ENCODE measurements around the gene DLEC1. TPM values are rescaled to one million over a fixed set of nuclear protein-coding genes. Genes with fewer than 3 reads are reported as not detected.

Gene DLEC1
- total and polyA plus RNA-seq, 2 experiments from 2014 or later = 0.31 to 0.66 TPM

GRCh38 chr3:38112378-38112761 is 73.4 kb downstream of the DLEC1 start:
- Histone ChIP-seq H3K4me1 (ENCODE audit: insufficient read depth) (no peaks in the 10 kb centered on the region), H3K36me3 (ENCODE audit: insufficient read depth) (no peaks in the 10 kb centered on the region), H3K9me2 (ENCODE audit: insufficient read depth) (no peaks in the 10 kb centered on the region), H2AFZ (no peak overlapping the region), H3K27me3 (ENCODE audit: insufficient read depth) (no peaks in the 10 kb centered on the region), H3K4me2 (no peak overlapping the region), H3F3A (replicated peaks; ENCODE audit: low read depth) (no peaks in the 10 kb centered on the region), H3K27ac (ENCODE audit: low read depth) (no peak overlapping the region), H3K79me2 (replicated peaks; ENCODE audit: insufficient read depth) (no peaks in the 10 kb centered on the region), H3K4me3 (no peak overlapping the region), H4K20me1 (replicated peaks; ENCODE audit: insufficient read depth) (no peaks in the 10 kb centered on the region; the same call in 1 of the 2 replicates)
- Mint-ChIP-seq H3K36me3 (ENCODE audit: low read depth) (no peaks in the 10 kb centered on the region), H3K27me3 (ENCODE audit: insufficient read depth, low read depth, poor library complexity) (peaks cover 16% of the 10 kb centered on the region), H3K4me3 (no peak overlapping the region), H3K9me3 (no peaks in the 10 kb centered on the region), H3K27ac (no peak overlapping the region), H3K4me1 (no peaks in the 10 kb centered on the region)
- DNase-seq (ENCODE audit: low spot score) (no peak), ATAC-seq (no peak)
- TF ChIP-seq REST (IDR thresholded peaks at IDR 0.05; ENCODE audit: unreplicated experiment) (no peak), ETS1 (IDR thresholded peaks at IDR 0.05) (no peak), EZH2phosphoT487 (IDR thresholded peaks at IDR 0.05; ENCODE audit: unreplicated experiment) (no peak), NANOG (IDR thresholded peaks at IDR 0.05; ENCODE audit: borderline replicate concordance) (no peak), STAT1 (IDR thresholded peaks at IDR 0.05; ENCODE audit: unreplicated experiment) (no peak), CREB1 (CRISPR knock-in tag; IDR thresholded peaks at IDR 0.05; ENCODE audit: low read depth) (no peak), JUNB (IDR thresholded peaks at IDR 0.05; ENCODE audit: unreplicated experiment) (no peak), CTCF (conservative IDR thresholded peaks at IDR 0.05; ENCODE audit: low read depth in 2 of 2) (no peak), ZNF462 (CRISPR knock-in tag; IDR thresholded peaks at IDR 0.05) (no peak), EZH2 (IDR thresholded peaks at IDR 0.05; ENCODE audit: low read depth, unreplicated experiment) (no peak), POLR2AphosphoS5 (IDR thresholded peaks at IDR 0.05; ENCODE audit: low read depth) (no peak), ZNF114 (CRISPR knock-in tag; IDR thresholded peaks at IDR 0.05) (no peak), ZNF331 (CRISPR knock-in tag; IDR thresholded peaks at IDR 0.05; ENCODE audit: low read depth) (no peak)

Measured in GM23338 (cell line).